Superior temporal gyrus (tissue), 1 donor: ENCODE results near the gene LYST.
"Not testable (repeated sequence)": the region's sequence is repeated elsewhere in the genome, so short reads cannot be mapped to it uniquely, and the experiment has no call there.

Experiments used
- DNase-seq: peaks from one replicate; pipeline ENCODE4 v3.0.0-alpha.2; 2016; ENCODE audit errors: extremely low spot score

Gene LYST

DNA sequence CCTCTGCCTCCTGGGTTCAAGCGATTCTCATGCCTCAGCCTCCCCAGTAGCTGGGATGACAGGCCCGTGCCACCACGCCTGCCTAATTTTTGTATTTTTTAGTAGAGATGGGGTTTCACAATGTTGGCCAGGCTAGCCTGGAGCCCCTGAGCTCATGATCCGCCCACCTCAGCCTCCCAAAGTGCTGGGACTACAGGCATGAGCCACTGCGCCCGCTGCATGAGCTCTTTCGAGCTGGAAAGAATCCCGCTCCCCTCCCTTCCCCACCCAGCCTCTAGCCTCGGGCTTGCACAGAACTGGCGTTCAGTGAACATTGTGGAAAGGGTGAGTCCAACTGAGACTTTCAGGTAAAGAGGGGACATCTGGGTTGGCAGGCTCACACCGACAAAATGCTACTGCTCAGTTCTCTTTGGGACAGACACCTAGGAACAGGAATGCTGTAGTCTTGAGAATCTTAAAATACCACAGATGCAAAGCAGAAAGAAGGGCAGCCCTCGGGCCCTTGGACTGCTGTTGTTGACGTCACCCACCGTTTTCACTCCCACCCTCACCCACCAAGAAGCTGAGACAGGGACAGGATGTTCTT, 207.4 kb downstream of the LYST start:
- DNase-seq = no peak

DNA sequence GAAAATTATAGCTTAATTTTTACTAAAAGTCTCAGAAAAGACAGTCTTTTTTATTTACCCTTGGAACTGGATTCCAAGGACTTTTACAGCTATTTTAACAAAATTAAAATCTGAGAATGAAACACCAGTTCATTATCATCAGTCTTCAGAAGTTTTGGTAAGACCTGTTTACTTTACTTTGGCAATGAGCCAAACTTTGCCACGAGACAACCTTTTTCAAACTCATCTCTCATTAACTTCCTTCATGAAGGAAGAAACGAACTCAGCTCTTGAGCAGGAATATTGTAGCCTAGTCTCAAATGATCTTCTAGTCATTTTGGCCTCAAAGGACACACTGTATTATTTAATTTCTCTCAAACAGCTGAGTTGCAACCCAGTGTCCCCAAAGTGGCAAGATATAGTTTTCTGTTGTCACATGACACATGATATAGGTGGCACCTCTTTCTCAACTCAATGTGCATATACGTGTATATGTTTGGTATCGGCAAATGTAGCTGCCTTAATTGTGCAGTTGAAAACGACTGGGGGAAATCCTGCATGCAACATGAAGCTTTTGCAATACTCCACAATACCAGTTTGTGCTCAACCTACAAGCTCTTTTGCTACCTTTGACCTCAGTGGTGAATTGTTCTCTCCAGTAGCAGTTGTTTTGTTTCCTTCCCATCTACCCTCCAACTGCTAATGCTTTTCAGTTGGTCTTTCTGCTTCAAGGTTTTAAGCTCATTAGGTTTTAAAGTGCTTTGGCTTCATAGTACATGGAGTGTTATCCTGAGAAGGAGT, 208.8 kb downstream of the LYST start:
- no peak for DNase-seq

DNA sequence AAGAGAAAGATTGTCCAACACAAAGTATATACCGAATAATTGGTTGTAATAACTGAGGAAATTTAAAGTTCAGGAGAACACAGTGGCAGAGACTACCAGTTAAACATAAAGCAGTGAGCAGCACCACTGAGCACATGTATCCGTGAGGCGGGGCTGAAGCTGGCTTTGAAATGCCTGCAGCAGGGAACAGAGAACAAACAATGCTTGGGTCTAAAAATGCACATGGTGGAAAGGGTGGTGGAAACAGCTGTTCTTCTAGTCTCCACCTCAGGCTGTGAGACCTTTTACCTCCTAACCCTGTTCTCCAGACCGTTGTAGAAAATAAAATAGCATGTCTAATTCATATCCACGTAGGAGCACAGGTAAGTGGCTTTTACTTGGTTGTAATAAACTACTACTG, 209.4 kb downstream of the LYST start:
- no peak for DNase-seq

DNA sequence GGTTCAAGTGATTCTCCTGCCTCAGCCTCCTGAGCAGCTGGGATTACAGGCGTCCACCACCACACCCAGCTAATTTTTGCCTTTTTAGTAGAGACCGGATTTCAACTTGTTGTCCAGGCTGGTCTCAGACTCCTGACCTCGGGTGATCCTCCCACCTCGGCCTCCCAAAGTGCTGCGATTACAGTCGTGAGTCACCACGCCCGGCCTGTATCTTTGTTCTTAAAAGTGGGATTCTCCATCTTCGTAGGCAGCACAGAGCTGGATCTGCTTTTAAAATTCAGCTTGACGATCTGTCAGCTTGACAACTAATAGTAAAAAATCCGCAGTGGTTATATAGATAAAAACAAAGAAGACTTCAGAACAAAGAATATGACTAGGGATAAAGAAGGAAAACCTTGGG, 214.3 kb downstream of the LYST start:
- no peak for DNase-seq

DNA sequence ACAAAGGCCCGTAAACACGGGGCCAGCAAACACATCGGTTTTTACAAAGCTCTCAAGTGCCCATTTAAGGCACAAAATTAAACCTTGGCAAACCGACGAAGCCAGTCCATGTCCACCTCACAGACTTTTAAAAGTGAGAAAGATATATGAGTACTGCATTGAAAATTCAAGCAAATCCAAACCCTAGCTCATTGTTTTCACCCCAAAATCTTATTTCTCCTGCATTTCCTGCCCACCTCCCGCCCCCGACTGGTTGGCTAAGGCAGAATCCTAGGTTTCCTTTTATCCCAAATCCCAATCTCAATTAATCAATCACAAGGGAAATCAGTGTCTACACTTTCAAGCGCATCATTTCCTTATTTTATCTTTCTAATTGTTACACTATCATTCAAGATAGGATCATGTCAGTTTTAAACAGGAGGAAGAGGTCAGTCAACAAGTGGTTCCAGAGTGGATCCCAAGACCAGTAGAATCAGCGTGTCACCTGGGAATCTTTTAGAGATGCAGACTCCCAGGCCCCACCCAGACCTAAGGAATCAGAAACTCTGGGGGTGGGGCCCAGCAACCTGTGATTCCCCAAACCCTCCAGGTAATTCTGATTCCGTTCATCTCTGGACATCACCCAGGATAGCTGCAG, 215.4 kb downstream of the LYST start:
- no peak for DNase-seq

DNA sequence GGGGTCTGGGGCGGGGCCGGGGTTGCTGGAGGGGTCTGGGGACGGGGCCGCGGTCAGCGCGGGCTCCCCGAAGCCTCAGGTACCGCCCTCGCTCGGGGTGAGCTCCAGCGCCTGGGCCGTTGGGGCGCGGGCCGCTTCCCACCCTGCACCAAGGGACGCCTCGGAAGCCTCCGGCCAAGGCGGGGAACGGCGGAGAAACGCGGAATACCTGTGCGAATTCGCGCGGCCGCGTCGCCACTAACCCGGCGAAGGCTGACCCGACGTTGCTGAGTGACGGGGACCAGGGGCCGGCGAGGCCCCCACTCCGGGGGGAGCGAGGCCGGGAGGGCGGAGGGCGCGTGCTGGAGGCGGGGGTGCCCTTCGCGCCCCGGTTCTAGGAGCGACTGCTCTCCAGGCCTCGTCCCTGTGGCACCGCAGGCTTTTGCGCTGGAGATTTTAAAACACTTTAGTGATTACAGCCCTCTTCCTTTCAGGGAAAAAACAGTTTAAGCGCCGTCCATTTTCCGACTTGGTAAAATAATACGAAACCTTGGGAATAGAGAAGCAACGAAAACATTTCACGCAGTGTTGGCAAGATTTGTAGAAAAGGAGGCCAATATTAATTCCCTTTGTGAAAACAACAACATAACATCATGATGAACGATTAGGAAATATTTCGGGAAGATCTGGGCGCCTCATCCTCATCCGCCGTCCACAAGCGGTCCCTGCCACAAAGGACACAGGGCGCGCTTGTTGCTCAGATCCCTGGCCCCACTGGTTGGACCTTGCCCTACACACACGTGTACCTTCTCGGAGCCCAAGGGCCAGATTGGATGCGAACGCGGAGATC, 216.2 kb downstream of the LYST start:
- DNase-seq = no peak

DNA sequence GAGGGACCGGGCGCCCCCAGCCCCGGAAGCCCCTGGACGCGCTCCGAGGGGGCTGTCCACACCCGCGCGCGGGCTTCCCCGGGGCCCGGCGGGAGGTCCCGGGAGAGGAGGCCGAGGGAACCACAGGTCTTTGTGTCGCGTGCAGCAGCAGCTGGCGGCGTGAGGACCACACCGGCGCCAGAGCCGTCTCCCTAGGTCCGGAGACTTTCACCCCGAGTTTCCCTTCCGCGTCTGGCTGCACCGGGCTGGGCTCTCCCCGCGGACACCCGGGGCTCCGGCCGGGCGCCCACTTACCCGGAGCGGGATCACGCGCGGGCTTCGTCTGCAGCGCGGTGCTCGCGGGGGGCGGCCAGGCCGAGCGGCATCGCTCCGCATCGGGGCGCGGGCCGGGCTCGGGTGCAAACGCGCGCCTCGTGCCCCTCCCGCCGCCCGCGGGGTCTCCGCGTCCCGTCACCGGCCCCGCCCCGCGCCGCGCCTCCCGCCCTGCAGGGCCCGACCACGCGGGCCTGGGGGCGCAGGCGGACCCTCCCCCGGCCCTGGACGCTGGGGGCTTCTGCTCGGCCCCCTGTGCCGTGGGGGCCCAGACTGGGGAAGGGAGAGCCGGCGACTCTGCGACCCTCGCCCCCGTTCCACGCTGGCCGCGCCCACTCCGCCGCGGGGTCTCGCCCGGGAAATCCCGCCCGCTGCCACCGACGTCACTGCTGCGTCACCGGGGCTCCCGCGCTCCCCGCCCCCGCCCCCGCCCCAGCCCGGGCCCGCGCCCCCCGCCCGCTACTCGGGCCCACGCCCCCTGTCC, 217.1 kb downstream of the LYST start, which contains the start of gene GNG4:
GNG4 (minus strand) TSS at position 417 of the 796 bp plus-strand sequence. CDS start 65,946 bp downstream, outside the sequence.
- DNase-seq = no peak

DNA sequence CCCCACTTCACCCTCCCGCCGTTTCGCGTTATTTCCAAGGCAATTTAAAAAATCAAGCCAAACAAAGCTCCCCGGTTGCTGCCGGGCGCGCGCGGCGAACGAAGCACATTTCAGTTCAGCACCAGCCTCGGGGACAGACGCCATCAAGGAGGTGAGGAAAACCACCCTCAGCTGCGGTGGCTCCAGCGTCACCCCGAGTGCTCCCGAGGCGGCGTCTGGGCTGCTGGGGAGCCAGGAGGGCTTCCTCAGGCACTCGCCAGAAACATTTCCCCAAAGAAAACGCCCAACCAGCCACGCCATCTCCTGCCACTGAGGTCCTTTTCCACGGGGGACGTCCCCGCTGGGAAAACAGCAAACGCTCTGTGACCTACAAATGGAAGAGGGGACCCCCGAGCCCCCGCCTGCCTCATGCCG, 217.7 kb downstream of the LYST start:
- DNase-seq = no peak

DNA sequence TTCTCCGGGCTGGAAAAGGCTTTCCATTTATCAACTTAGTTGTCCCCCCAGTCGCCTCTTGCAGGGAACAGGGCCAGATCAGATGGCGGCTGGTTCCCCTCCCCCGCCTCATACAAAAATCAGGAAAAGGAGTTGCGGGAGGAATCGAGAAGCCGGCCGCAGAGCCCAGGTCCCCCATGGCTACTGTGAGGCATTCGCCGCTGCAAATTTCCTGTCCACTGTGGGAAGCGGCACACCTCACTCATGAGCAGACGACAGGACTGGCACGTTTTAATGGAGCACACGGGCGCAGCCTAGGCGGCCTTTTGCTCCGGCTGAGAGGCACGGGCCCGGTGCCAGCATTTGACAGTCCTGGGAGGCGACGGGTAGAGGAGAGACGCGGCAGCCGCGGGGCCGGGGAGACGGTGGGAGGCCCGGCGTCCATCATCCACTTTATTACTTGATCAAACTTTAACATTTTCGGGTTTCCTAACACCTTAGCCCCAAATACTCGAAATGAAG, 218.2 kb downstream of the LYST start:
- DNase-seq = no peak

DNA sequence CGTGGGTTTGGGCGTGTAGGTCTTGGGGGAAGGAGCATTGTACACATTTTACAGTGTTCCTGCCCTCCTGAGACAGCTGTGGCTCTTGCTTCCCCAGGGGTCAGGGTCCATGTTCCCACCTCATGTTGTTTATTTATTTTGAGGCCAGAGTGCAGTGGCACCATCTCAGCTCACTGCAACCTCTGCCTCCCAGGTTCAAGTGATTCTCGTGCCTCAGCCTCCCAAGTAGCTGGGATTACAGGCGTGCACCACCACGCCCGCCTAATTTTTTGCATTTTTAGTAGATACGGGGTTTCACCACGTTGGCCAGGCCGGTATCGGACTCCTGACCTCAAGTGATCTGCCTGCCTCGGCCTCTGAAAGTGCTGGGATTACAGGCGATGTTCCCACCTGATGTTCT, 219.2 kb downstream of the LYST start:
- DNase-seq = not testable (repeated sequence)

DNA sequence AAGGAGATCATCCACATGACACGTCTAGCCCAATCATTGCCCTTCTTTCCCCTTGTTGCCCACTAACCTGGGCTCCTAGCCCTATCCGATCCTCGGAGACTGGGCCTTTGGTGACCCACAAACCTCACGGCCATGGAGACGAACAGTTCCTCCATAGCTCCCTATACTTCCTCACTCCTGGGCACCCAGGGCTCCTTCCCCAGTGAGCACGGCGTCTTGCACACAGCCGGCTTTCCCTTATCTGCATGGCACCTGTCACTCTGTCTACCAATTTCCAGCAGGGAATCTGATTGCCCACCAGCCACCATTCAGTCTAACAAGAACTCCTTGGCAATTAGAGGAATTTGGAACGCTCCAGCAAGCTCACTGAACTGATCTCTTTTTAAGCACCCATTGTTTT, 220.2 kb downstream of the LYST start:
- DNase-seq = no peak

DNA sequence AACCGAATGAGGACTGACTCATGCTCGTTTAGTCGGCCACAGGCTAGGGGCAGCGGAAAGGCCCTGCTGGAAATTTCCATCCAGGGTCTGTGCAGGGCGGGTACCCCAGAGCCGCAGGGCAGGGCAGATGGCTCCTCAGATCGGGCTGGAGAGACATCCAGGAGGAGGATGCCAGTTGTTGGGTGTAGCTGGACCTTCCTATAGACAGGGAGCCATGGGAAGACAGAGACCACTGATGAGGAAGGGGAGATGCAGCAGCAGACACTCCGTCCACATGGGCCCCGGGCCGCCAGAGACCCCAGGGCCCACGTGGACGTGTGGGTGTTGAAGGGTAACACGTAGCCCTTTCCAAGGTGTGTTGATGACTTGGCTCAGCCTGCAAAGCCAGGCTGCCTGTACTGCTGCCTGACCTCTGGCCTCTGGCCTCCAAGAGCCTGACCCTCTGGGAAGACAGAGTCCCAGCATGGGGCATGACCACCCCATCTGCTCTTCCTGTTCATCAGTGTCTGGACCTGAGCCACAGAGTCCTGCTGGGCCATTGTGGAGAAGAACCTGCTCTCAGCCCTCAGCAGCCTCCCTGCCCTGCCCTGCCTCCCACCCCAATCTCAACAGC, 221.9 kb downstream of the LYST start:
- no peak for DNase-seq

DNA sequence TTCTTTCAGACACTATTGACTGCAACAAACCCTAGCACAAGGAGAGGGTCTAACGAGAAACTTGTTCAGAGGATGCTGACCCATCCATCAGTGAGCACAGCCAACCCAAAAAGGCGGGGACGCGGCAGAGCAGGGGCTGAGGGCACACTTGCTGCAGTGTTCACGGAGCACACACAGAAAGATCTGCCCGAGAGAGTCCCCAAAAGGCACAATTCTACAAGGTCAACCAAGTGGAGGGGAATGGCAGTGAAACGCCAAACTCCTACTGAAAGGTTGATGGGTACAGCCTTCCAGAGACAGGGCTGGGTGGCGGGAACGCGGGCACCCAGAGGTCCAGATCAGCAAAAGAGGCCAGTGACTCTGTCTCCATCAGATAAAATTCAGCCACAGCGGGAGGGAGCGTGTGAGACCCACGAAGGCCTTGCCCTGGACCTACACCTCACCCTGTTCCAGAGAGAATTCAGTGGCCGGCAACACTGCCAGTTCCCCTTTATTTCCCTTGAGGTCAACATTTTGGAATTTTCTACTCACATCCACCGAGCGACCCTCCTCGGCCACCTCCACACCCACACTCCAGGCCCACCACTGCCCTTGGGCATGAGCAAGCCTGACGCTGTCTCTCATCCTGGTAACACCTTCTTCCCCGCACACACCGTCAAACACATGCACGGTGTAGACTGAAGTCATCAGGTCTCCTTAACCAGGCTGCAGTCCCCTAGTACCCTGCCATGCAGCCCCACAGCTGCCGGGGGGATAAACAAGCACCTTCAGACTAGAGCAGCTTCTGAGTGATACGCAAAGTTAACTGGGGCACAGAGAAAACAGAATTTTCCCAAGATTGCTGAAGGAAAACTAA, 222.6 kb downstream of the LYST start:
- no peak for DNase-seq

DNA sequence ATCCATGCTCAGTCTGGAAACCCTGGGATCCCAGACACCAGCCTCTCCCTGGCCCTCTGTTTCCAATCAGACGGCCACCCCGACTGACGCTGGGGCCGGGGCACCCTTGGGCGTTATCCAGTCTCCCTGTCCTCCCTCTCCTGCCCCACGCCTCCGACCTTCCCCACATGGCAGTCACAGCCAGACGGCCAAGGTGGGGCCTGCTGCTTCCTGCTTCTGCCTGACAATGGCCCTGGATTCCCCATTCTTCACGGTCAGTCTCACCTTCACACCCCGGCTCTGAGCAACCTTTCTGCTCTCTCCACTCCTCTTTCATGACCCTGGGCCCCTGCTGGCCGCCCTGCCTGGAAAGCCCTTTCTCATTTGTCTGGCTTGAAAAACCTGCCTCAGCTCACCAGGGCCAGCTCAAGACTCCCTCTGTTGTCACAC, 223.7 kb downstream of the LYST start:
- no peak for DNase-seq

DNA sequence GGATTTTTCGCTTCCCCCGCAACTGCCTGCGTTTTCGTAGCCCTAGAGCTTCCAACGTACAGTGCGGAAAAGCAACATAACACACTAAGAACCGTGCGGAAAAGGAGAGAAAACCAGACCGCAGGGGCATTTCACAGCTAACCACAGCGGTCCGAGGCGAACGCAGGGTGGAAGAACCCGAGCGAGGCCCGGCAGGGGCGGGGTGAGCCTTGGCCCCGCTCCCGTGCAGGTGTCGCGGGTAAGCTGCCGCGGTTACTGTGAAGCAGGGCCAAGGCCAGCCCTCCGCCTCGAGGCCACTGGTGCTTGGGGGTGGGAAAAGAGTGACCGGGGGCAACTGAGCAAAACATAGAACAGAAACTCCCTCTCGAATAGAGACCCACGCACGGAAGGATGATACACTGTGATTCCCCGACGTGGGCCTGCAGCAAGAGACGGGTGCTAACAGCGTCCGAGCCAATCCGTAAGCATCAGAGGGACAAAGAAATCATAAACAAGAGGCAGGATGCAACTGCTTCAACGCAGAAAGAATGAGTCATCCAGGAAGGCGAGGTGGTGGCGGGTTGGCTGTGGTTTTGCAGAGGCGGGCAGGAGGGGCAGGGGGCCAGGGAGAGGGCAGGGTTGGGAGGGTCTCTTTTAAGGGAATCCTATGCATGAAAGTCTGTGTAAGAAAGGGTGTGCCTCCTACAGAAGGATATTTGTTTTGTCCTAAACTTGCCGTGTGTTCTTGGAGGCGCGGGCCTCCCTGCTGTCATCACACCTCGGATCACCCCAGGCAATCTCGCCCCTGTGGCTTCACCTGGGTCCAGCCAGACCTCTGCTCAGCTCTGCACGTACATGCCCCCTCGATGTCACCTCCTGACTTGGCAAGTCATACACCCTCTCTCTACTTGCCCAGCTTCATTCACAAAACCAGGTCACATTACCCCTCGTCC, 224.4 kb downstream of the LYST start:
- no peak for DNase-seq

DNA sequence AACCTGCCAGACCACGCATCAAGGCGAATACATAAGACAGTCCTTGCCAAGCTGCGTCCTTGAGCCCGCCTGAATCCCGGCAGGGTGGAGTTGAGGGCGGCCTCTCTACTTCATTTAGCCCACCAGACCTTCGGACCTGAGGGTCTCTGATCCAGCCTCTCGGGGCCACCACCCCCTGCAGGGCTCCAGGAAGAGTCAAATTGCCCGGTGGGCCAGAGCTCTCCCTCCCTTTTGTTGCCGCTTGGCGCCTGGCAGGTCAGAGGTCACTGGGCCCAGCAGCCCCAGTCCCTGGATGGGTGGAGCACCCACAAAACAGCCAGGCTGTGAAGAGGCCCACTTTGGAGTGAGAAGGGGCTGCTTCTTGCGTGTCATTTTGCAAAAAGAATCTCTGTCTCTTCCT, 226.1 kb downstream of the LYST start:
- no peak for DNase-seq

DNA sequence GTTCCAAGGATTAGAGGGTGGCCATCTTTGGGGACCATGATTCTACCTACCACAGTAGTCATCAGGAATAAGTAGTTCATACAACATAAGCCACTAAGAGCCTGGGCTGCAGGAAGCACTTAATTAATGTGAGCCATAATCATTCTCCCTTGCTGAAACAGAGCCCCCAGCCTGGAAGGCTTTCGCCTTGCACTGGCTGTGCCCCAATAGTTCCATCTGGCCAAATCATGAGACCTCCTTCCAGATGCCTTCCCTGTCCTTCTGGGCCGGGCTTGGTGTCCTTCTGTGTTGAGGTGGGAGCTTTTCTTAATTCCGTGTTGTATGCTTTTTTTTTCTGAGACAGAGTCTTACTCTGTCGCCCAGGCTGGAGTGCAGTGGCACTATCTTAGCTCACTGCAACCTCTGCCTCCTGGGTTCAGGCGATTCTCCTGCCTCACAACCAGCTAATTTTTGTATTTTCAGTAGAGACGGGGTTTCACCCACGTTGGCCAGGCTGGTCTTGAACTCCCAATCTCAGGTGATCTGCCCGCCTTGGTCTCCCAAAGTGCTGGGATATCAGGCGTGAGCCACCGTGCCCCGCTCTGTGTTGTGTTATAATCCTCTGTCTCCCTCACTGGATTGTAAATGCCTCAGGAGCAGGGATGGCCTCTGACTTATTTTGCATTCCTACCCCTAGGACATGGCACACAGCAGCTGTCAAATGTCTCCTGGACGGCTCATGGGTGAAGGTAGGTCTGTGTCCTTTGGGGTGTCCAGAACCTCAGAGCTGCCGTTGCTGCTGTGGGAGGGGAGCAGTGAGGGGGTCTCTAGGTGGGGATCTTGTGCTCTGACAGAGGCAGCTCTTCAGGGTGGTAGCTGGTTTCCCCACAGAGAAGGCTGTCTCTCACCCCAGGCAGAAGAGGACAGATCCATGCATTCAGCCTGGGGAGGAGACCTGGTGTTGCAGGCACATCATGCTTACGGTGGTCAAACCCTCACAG, 227.2 kb downstream of the LYST start:
- no peak for DNase-seq
